ENCODE data around the gene EPHA6. TPM values are rescaled to one million over a fixed set of nuclear protein-coding genes. Genes with fewer than 3 reads are reported as not detected.

The EPHA6 gene
- total RNA-seq, 2 donors from 2014 or later, result 0.57 to 1.1 TPM

GRCh38 chr3:97665896-97666295, 851.5 kb downstream of the EPHA6 start:
- DNase-seq (ENCODE audit: low spot score), result no peak
- intact Hi-C loops (cut with DNase I), result no loop called here

DNA sequence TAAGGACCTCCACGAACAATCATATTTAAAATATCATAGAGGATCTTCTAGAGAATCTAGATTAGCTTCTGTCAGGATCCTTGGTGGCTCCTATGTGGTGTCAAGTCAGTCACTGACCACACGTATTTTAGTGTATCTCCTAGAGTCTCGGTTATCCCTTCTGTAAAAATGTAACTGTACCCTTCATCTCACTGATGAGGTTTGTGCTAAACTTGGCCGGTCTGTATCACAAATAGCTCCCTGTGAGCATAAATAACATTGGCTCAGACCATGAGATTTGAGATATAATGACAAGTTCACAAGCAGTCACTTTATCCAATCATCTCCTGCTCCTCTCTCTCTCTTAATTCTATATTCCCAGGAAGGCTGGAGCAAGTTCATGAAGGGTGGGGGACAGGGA, 856.6 kb downstream of the EPHA6 start:
- DNase-seq (ENCODE audit: low spot score), result no peak
- intact Hi-C loops (cut with DNase I), result no loop called here

DNA sequence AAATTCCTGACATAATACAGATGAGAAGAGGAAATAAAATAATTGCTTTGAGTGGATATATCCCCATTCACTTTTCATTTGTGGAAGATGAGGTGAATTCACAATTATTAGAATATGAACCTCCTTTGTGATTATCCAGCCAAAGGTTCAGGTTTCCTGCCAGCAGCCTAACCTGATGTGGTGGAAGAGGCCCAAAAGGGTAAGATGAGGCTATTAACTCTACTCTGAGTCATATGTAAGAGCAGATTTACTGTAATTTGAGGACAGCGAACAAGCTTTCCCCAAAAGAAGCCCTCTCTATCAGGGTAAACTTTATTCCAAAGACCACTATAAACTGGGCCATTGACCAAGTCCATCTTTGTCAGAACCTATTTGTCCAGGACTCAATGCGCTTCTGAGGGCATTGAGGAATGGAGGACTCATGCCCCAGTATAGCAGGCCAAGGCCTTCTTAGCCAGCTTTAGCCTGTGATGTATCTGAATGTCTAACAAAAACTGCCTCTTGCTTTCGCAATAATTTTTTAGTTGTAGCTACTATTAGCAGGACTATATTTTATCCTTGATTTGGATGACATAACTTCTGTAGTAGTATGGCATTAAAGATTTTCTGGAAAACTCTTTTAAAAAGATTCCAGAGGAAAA, 859.1 kb downstream of the EPHA6 start:
- intact Hi-C loops (cut with DNase I), result no loop called here
- no peak for DNase-seq (ENCODE audit: low spot score)

DNA sequence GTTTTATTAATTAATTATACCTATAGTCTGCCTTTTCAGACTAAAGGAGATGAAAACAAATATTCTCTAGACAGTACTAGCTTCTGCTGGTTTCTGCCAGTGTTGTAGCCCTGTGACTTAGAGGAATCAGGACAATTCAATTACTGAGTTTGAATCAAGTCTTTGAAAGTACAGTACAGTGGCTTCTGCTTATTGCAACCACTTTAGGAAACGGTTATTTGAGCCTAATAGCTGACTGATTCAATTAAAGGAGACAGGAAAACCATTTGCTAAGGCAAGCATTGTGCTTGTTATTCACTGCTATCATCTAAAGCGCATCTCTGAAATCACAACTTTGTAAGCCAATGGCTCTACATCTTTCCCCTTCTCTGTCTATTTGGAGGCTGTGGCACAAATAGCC, 860.1 kb downstream of the EPHA6 start:
- intact Hi-C loops (cut with DNase I), result no loop called here
- DNase-seq (ENCODE audit: low spot score), result no peak

DNA sequence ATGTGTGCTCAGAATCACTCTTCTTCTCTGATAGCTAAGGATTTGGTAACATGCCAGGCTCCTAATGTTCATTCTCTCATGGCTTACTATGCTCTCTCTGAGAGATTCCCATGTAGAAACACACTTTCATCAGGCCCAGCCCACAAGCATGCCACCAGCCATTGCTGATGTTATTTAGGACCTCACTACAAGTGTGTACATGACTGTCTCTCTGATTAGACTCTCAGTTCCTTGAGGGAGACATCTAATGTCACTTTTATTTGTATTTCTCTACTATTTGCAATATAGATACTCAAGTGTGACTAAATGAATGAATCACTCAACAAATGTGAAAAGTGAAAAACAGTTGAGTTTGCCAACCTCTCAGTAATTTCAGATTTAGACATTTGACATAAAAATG, 865.8 kb downstream of the EPHA6 start:
- intact Hi-C loops (cut with DNase I), result no loop called here
- no peak for DNase-seq (ENCODE audit: low spot score)

- intact Hi-C loops (cut with DNase I), result no loop called here
- DNase-seq (ENCODE audit: low spot score), result no peak
These were observed 866.3 kb downstream of the EPHA6 start for GRCh38 chr3:97680696-97681095.

DNA sequence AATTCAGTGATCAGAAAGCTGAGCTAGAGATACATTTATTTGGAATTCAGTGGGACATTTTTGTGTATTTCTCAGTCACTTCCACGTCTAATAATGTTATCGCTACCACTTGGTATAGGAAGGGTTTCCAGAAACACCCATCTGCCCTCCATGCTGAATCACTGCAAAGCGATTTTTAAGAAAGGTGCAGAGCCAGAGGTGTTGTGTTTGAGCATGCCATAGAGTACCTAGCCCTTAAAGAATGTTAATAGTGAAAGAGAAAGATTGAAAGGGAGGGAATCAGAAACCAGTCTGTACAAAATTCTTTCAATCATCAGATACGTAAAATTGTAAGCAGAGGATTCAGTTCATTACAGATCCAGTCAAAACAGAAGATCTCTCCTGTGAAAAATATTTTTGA, 870.1 kb downstream of the EPHA6 start:
- DNase-seq (ENCODE audit: low spot score), result no peak
- intact Hi-C loops (cut with DNase I), result no loop called here

- intact Hi-C loops (cut with DNase I), result no loop called here
- no peak for DNase-seq (ENCODE audit: low spot score)
These were observed 871.9 kb downstream of the EPHA6 start for GRCh38 chr3:97686258-97686657.

DNA sequence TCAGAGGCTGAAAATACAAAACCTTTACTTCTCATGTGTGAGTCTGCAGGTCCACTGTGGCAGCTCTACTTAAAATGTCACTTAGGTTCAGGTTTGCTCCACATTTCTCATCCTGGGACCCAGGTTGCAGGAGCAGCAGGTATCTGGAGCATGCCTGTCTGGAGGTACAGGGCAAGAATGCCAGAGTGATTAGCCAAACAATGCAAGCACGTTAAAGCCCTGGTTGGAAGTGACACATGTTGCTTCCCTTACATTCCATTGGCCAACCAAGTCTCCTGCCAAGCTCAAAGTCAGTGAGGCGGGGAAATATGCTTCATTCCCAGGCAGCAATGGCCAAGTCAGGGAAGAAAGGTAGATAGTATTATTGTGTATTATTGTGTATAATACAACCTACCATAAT, 873.3 kb downstream of the EPHA6 start:
- intact Hi-C loops (cut with DNase I), result no loop called here

GRCh38 chr3:97689111-97689510, 874.7 kb downstream of the EPHA6 start:
- intact Hi-C loops (cut with DNase I), result no loop called here

More for the DNA sequence above, 873.3 kb downstream of the EPHA6 start:
- no peak for DNase-seq (ENCODE audit: low spot score)

GRCh38 chr3:97689962-97690361, 875.6 kb downstream of the EPHA6 start:
- DNase-seq (ENCODE audit: low spot score), result no peak
- intact Hi-C loops (cut with DNase I), result no loop called here

More at GRCh38 chr3:97689111-97689510, 874.7 kb downstream of the EPHA6 start:
- no peak for DNase-seq (ENCODE audit: low spot score)

- DNase-seq (ENCODE audit: low spot score), result no peak
- intact Hi-C loops (cut with DNase I), result no loop called here
These were observed 877.0 kb downstream of the EPHA6 start for GRCh38 chr3:97691354-97691753.

GRCh38 chr3:97692389-97692788, 878.0 kb downstream of the EPHA6 start:
- intact Hi-C loops (cut with DNase I), result no loop called here
- no peak for DNase-seq (ENCODE audit: low spot score)

GRCh38 chr3:97692831-97693230, 878.4 kb downstream of the EPHA6 start:
- intact Hi-C loops (cut with DNase I), result no loop called here
- DNase-seq (ENCODE audit: low spot score), result no peak

- DNase-seq (ENCODE audit: low spot score), result no peak
- intact Hi-C loops (cut with DNase I), result no loop called here
These were observed 880.5 kb downstream of the EPHA6 start for GRCh38 chr3:97694876-97695275.

DNA sequence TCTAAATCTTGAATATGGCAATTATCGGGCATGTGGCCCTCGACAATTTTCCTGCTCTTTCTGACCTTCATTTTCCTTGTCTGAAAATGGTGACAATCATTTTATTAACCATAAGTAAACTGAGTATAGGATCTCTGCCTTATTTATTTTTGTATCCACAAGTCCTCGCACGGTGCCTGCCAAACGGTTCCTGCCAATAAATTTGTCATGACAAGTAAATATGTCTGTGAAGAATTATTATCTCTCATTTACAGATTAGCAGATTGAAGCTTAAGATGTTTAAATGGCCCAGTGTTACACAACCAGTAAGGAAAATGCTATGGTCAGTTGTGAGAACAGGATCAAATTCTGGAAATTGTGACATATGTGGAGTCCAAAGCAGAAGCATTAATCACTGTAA, 884.3 kb downstream of the EPHA6 start:
- no peak for DNase-seq (ENCODE audit: low spot score)

GRCh38 chr3:97699889-97700288, 885.5 kb downstream of the EPHA6 start:
- intact Hi-C loops (cut with DNase I), result no loop called here

More for the DNA sequence above, 884.3 kb downstream of the EPHA6 start:
- intact Hi-C loops (cut with DNase I), result no loop called here

GRCh38 chr3:97705764-97706163, 891.4 kb downstream of the EPHA6 start:
- DNase-seq (ENCODE audit: low spot score), result no peak
- intact Hi-C loops (cut with DNase I), result no loop called here

More at GRCh38 chr3:97699889-97700288, 885.5 kb downstream of the EPHA6 start:
- no peak for DNase-seq (ENCODE audit: low spot score)

GRCh38 chr3:97706226-97706625, 891.8 kb downstream of the EPHA6 start:
- intact Hi-C loops (cut with DNase I), result no loop called here
- DNase-seq (ENCODE audit: low spot score), result no peak

GRCh38 chr3:97711654-97712053, 897.3 kb downstream of the EPHA6 start:
- intact Hi-C loops (cut with DNase I), result no loop called here
- no peak for DNase-seq (ENCODE audit: low spot score)

GRCh38 chr3:97712919-97713318, 898.5 kb downstream of the EPHA6 start:
- intact Hi-C loops (cut with DNase I), result no loop called here
- DNase-seq (ENCODE audit: low spot score), result no peak

DNA sequence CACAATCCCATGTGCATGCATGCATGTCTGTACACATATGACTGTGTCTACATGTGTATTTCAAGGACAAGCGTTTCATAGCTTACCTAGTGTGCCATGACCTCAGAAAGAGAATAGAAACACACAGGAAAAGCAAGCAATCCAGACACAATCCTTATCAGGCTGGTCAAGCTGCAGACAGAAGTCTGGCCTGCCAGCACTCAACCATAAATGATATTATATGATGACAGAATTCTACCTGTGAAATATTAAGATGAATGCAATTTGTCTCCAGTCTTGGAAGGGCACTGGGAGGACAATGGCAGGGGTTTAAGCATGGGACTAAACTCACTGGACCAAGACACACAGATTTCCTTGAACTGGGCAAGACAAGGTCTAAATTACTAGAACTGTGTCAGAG, 899.2 kb downstream of the EPHA6 start:
- intact Hi-C loops (cut with DNase I), result no loop called here
- no peak for DNase-seq (ENCODE audit: low spot score)

Measured in posterior vena cava (tissue), 2 donors.